Trophoblast cell (in vitro differentiated cells and primary cell): ENCODE results near the gene CCDC177.

Experiments
- DNase-seq, 2 donors: peaks; one replicate each; pipeline ENCODE4 v3.0.0-alpha.2; 2016
- H2AFZ ChIP-seq: 2 replicates; pipeline ENCODE4 v1.6.1; 2013; ENCODE audit warnings: low read length, moderate library complexity, mild to moderate bottlenecking; ENCODE audit not compliant: insufficient read depth, poor library complexity
- H2AK5ac ChIP-seq: 2 replicates; pipeline ENCODE4 v1.6.1; 2013; ENCODE audit warnings: mild to moderate bottlenecking, low read length
- H2BK120ac ChIP-seq: 2 replicates; pipeline ENCODE4 v1.6.1; 2013; ENCODE audit warnings: low read length, mild to moderate bottlenecking, moderate library complexity; ENCODE audit not compliant: insufficient read depth, poor library complexity
- H2BK12ac ChIP-seq: 2 replicates; pipeline ENCODE4 v1.6.1; 2013; ENCODE audit warnings: mild to moderate bottlenecking, low read length, moderate library complexity
- H2BK5ac ChIP-seq: 2 replicates; pipeline ENCODE4 v1.6.1; 2013; ENCODE audit warnings: low read length, low read depth, moderate library complexity, mild to moderate bottlenecking; ENCODE audit not compliant: poor library complexity
- H3K14ac ChIP-seq: 2 replicates; pipeline ENCODE4 v1.6.1; 2013; ENCODE audit warnings: mild to moderate bottlenecking, low read length
- H3K18ac ChIP-seq: 2 replicates; pipeline ENCODE4 v1.6.1; 2013; ENCODE audit warnings: mild to moderate bottlenecking, low read length
- H3K23ac ChIP-seq: 2 replicates; pipeline ENCODE4 v1.6.1; 2013; ENCODE audit warnings: low read length
- H3K27ac ChIP-seq: 2 replicates; pipeline ENCODE4 v1.5.1; 2013; ENCODE audit warnings: low read depth, mild to moderate bottlenecking, inconsistent platforms, low read length, moderate library complexity
- H3K27me3 ChIP-seq: 2 replicates; pipeline ENCODE4 v1.6.1; 2013; ENCODE audit warnings: inconsistent platforms, mild to moderate bottlenecking, low read length, moderate library complexity; ENCODE audit not compliant: insufficient read depth
- H3K36me3 ChIP-seq, 2 experiments: 1 replicate in 1 of 2; 2 replicates in 1 of 2; pipeline ENCODE4 v1.6.1; 2013; ENCODE audit warnings: low read length in 2 of 2, mild to moderate bottlenecking in 2 of 2, moderate library complexity in 1 of 2; ENCODE audit not compliant: insufficient read depth in 2 of 2, control insufficient read depth in 1 of 2
- H3K4ac ChIP-seq: 2 replicates; pipeline ENCODE4 v1.6.1; 2013; ENCODE audit warnings: low read depth, mild to moderate bottlenecking, low read length, moderate library complexity
- H3K4me1 ChIP-seq, 2 experiments: 1 replicate in 1 of 2; 2 replicates in 1 of 2; pipeline ENCODE4 v1.6.1; 2013; ENCODE audit warnings: low read length in 2 of 2, mild to moderate bottlenecking in 2 of 2, moderate library complexity in 1 of 2; ENCODE audit not compliant: insufficient read depth in 2 of 2, control insufficient read depth in 1 of 2
- H3K4me2 ChIP-seq: 2 replicates; pipeline ENCODE4 v1.6.1; 2013; ENCODE audit warnings: inconsistent platforms, mild to moderate bottlenecking, low read length, moderate library complexity
- H3K4me3 ChIP-seq: 2 replicates; pipeline ENCODE4 v1.5.1; 2013; ENCODE audit warnings: mild to moderate bottlenecking, low read depth, low read length, inconsistent platforms
- H3K79me1 ChIP-seq: one replicate; pipeline ENCODE4 v1.6.1; 2013; ENCODE audit warnings: low read length
- H3K79me2 ChIP-seq: 2 replicates; pipeline ENCODE4 v1.6.1; 2013; ENCODE audit warnings: low read length, mild to moderate bottlenecking; ENCODE audit not compliant: control insufficient read depth, insufficient read depth, poor library complexity
- H3K9ac ChIP-seq: 2 replicates; pipeline ENCODE4 v1.6.1; 2013; ENCODE audit warnings: mild to moderate bottlenecking, low read length
- H3K9me3 ChIP-seq: 2 replicates; pipeline ENCODE4 v1.6.1; 2013; ENCODE audit warnings: low read depth, mild to moderate bottlenecking, control low read depth, inconsistent platforms, low read length; ENCODE audit not compliant: insufficient read depth
- H4K12ac ChIP-seq: 2 replicates; pipeline ENCODE4 v1.6.1; 2013; ENCODE audit warnings: low read depth, mild to moderate bottlenecking, low read length, moderate library complexity
- H4K8ac ChIP-seq: 2 replicates; pipeline ENCODE4 v1.6.1; 2013; ENCODE audit warnings: low read depth, mild to moderate bottlenecking, low read length, moderate library complexity
- H4K91ac ChIP-seq: one replicate; pipeline ENCODE4 v1.6.1; 2013; ENCODE audit warnings: low read depth, mild to moderate bottlenecking, low read length, moderate library complexity
- WGBS: extraction: QIAGEN DNeasy Blood & Tissue Kit; methylation state at CpG from one replicate; pipeline ENCODE4 v1.1.7; 2013; ENCODE audit warnings: missing lambda C conversion rate; ENCODE audit not compliant: insufficient read length, insufficient coverage; ENCODE audit errors: extremely low coverage; 5-methylcytosine and 5-hydroxymethylcytosine counted together

The CCDC177 gene

GRCh38 chr14:69587389-69587788 is 12.7 kb upstream of the CCDC177 start:
- no peaks in the 10 kb centered on the region for H3K27me3 ChIP-seq
- no CpG with 5 or more reads among the region's 8 CpGs for WGBS
- H3K14ac ChIP-seq: no peak overlapping the region
- no peak overlapping the region for H2BK120ac ChIP-seq
- H3K4me3 ChIP-seq: no peak overlapping the region
- H3K36me3 ChIP-seq: no peaks in the 10 kb centered on the region
- H3K9ac ChIP-seq: no peak overlapping the region
- DNase-seq: no peak
- no peak overlapping the region for H3K27ac ChIP-seq
- no peak overlapping the region for H3K18ac ChIP-seq
- H3K4me2 ChIP-seq: no peak overlapping the region
- H4K91ac ChIP-seq: no peak overlapping the region
- H3K79me1 ChIP-seq: no peaks in the 10 kb centered on the region
- H3K9me3 ChIP-seq: no peaks in the 10 kb centered on the region
- no peaks in the 10 kb centered on the region for H3K4me1 ChIP-seq
- no peak overlapping the region for H3K4ac ChIP-seq
- H4K12ac ChIP-seq: no peak overlapping the region
- no peak overlapping the region for H2AFZ ChIP-seq
- H3K23ac ChIP-seq: no peak overlapping the region
- no peak overlapping the region for H2BK12ac ChIP-seq
- no peak overlapping the region for H2AK5ac ChIP-seq
- no peaks in the 10 kb centered on the region for H3K79me2 ChIP-seq
- no peak overlapping the region for H2BK5ac ChIP-seq
- H4K8ac ChIP-seq: no peak overlapping the region

DNA sequence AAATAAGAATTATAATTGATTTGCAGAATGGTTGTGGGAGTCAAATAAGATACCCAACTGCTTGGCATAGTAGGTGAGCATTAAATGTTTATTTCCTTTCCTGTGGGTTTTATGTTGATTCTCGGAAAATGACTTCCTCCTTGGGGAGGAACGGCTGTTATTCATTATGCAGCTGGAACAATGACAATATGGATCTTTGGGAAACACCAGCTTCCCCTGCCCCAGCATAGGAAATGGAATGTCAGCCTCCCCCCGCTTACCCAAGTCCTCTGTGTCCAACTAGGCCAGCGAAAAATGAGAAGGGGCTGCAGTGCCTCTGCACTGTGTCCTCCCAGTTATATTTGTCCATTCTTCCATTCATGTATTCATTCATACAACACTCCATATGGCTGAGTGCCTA is 11.7 kb upstream of the CCDC177 start:
- no peak overlapping the region for H3K27ac ChIP-seq
- H3K9me3 ChIP-seq: no peaks in the 10 kb centered on the region
- no peaks in the 10 kb centered on the region for H3K79me2 ChIP-seq
- H3K79me1 ChIP-seq: no peaks in the 10 kb centered on the region
- H3K4ac ChIP-seq: no peak overlapping the region
- H2BK12ac ChIP-seq: no peak overlapping the region
- no peak overlapping the region for H2BK120ac ChIP-seq
- H3K27me3 ChIP-seq: no peaks in the 10 kb centered on the region
- H3K9ac ChIP-seq: no peak overlapping the region
- H4K12ac ChIP-seq: no peak overlapping the region
- no peaks in the 10 kb centered on the region for H3K4me1 ChIP-seq
- H2AK5ac ChIP-seq: no peak overlapping the region
- no peak overlapping the region for H2AFZ ChIP-seq
- no peak overlapping the region for H3K18ac ChIP-seq
- no CpG with 5 or more reads among the region's 4 CpGs for WGBS
- no peaks in the 10 kb centered on the region for H3K36me3 ChIP-seq
- H3K4me3 ChIP-seq: no peak overlapping the region
- no peak overlapping the region for H3K14ac ChIP-seq
- H3K4me2 ChIP-seq: no peak overlapping the region
- H4K8ac ChIP-seq: no peak overlapping the region
- H4K91ac ChIP-seq: no peak overlapping the region
- H3K23ac ChIP-seq: no peak overlapping the region
- DNase-seq: no peak
- no peak overlapping the region for H2BK5ac ChIP-seq

GRCh38 chr14:69584389-69584788 is 9.7 kb upstream of the CCDC177 start:
- Histone ChIP-seq H3K4me2 (no peak overlapping the region), H2BK5ac (no peak overlapping the region), H3K9me3 (no peaks in the 10 kb centered on the region), H3K27me3 (no peaks in the 10 kb centered on the region), H3K4ac (no peak overlapping the region), H4K12ac (no peak overlapping the region), H4K91ac (no peak overlapping the region), H3K36me3 (no peaks in the 10 kb centered on the region), H2BK120ac (no peak overlapping the region), H3K79me1 (no peaks in the 10 kb centered on the region), H2AFZ (no peak overlapping the region), H3K4me3 (no peak overlapping the region), H3K27ac (no peak overlapping the region), H3K9ac (no peak overlapping the region), H3K79me2 (no peaks in the 10 kb centered on the region), H3K4me1 (no peaks in the 10 kb centered on the region), H3K14ac (no peak overlapping the region), H4K8ac (no peak overlapping the region), H3K18ac (no peak overlapping the region), H2AK5ac (no peak overlapping the region), H2BK12ac (no peak overlapping the region), H3K23ac (no peak overlapping the region)
- DNase-seq: no peak
- no CpG with 5 or more reads among the region's 1 CpG for WGBS

DNA sequence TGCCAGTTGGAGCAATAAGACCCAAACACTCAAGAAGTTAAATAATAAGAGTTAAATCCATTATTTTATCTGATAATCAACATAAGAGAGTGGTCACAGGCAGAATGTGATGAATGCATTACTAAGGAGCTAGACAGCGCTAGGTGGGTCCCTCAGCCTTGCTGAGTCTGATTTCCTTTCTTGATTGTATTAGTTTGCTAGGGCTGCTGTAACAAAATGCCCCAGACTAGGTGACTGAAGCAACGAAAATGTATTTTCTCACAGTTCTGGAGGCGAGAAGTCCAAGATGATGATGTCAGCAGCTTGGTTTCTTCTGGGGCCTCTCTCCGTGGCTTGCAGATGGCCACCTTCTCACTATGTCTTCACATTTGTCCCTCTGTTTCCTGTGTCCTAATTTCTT is 8.2 kb upstream of the CCDC177 start:
- H3K36me3 ChIP-seq: no peaks in the 10 kb centered on the region
- no peaks in the 10 kb centered on the region for H3K4me1 ChIP-seq
- no peak overlapping the region for H3K4ac ChIP-seq
- H3K27ac ChIP-seq: no peak overlapping the region
- H3K9me3 ChIP-seq: no peaks in the 10 kb centered on the region
- no peaks in the 10 kb centered on the region for H3K79me2 ChIP-seq
- H2AFZ ChIP-seq: no peak overlapping the region
- H3K79me1 ChIP-seq: no peaks in the 10 kb centered on the region
- H3K14ac ChIP-seq: no peak overlapping the region
- H3K4me3 ChIP-seq: no peak overlapping the region
- no peak overlapping the region for H4K12ac ChIP-seq
- no peak overlapping the region for H2AK5ac ChIP-seq
- DNase-seq: no peak
- H3K23ac ChIP-seq: no peak overlapping the region
- H3K4me2 ChIP-seq: no peak overlapping the region
- no peak overlapping the region for H2BK120ac ChIP-seq
- no peak overlapping the region for H3K18ac ChIP-seq
- H4K91ac ChIP-seq: no peak overlapping the region
- H4K8ac ChIP-seq: no peak overlapping the region
- WGBS: no CpG with 5 or more reads among the region's 4 CpGs
- H2BK5ac ChIP-seq: no peak overlapping the region
- H2BK12ac ChIP-seq: no peak overlapping the region
- H3K27me3 ChIP-seq: no peaks in the 10 kb centered on the region
- no peak overlapping the region for H3K9ac ChIP-seq
